WTC11 (cell line): ENCODE data around the gene ANKRD11. TPM values are rescaled to one million over a fixed set of nuclear protein-coding genes. Genes with fewer than 3 reads are reported as not detected.

Experiments
- ATAC-seq: fragments of 200-7000 bp; cut with Tn5 transposase; 2 replicates; pipeline ENCODE4 v1.10.0; 2021; ENCODE audit warnings: mild to moderate bottlenecking, moderate library complexity
- CTCF ChIA-PET: fragments of 300-600 bp; sonication (Branson Sonifier 250); formaldehyde crosslinking; loops from one replicate; lab custom pipeline; 2021; ENCODE audit warnings: antibody characterized with exemption; lab: Charles Lee
- POLR2A ChIA-PET: fragments of 350-600 bp; sonication (Branson Sonifier 250); formaldehyde crosslinking; loops from one replicate; lab custom pipeline; 2021; ENCODE audit warnings: antibody characterized with exemption; lab: Charles Lee
- DNase-seq: peaks from one replicate; pipeline ENCODE4 v3.0.0; 2021; ENCODE audit warnings: low spot score
- H3K27ac Mint-ChIP-seq: 2 replicates; pipeline ENCODE4 v1.8.0; 2021; ENCODE audit warnings: mixed read lengths
- H3K27me3 Mint-ChIP-seq: 2 replicates; pipeline ENCODE4 v1.8.0; 2021; ENCODE audit warnings: low read depth, mild to moderate bottlenecking, moderate library complexity, mixed read lengths
- H3K36me3 Mint-ChIP-seq: 2 replicates; pipeline ENCODE4 v1.8.0; 2021; ENCODE audit warnings: mixed read lengths
- H3K4me1 Mint-ChIP-seq: 2 replicates; pipeline ENCODE4 v1.8.0; 2022; ENCODE audit warnings: mixed read lengths
- H3K4me3 Mint-ChIP-seq: 2 replicates; pipeline ENCODE4 v1.8.0; 2021; ENCODE audit warnings: mild to moderate bottlenecking, moderate library complexity, mixed read lengths
- H3K9me3 Mint-ChIP-seq: 2 replicates; pipeline ENCODE4 v1.8.0; 2021; ENCODE audit warnings: mixed read lengths
- CREB1 ChIP-seq: sonication (generic); formaldehyde crosslinking; IDR thresholded peaks from 2 replicates; pipeline ENCODE4 v1.8.0; 2023; ENCODE audit warnings: mild to moderate bottlenecking, missing genetic modification reagents
- ETV6 ChIP-seq: sonication (generic); formaldehyde crosslinking; IDR thresholded peaks from 2 replicates; pipeline ENCODE4 v1.8.1; 2022; ENCODE audit warnings: mild to moderate bottlenecking, missing genetic modification reagents
- MXD4 ChIP-seq: fragments of 250-450 bp; sonication (Bioruptor Pico); IDR thresholded peaks from 2 replicates; pipeline ENCODE4 v1.8.0; 2021; ENCODE audit warnings: mild to moderate bottlenecking, moderate library complexity, borderline replicate concordance
- MYBL2 ChIP-seq: sonication (generic); formaldehyde crosslinking; IDR thresholded peaks from 2 replicates; pipeline ENCODE4 v1.8.1; 2023; ENCODE audit warnings: mild to moderate bottlenecking, moderate library complexity, missing genetic modification reagents
- NR1H2 ChIP-seq: sonication (generic); formaldehyde crosslinking; IDR thresholded peaks from 2 replicates; pipeline ENCODE4 v1.9.0; 2021; ENCODE audit warnings: mild to moderate bottlenecking, moderate library complexity, missing genetic modification reagents
- PRRX2 ChIP-seq: fragments of 250-450 bp; sonication (Bioruptor Pico); IDR thresholded peaks from 2 replicates; pipeline ENCODE4 v1.8.0; 2021; ENCODE audit warnings: mild to moderate bottlenecking
- SP1 ChIP-seq: sonication (generic); formaldehyde crosslinking; conservative IDR thresholded peaks from 2 replicates; pipeline ENCODE4 v1.8.1; 2022; ENCODE audit warnings: missing genetic modification reagents
- TP53 ChIP-seq: sonication (generic); formaldehyde crosslinking; IDR thresholded peaks from 2 replicates; pipeline ENCODE4 v1.8.1; 2023; ENCODE audit warnings: mild to moderate bottlenecking, missing genetic modification reagents
- ZNF138 ChIP-seq: sonication (generic); formaldehyde crosslinking; conservative IDR thresholded peaks from 2 replicates; pipeline ENCODE4 v1.8.1; 2022; ENCODE audit warnings: mild to moderate bottlenecking, moderate library complexity, missing genetic modification reagents
- ZNF232 ChIP-seq: sonication (generic); formaldehyde crosslinking; IDR thresholded peaks from 2 replicates; pipeline ENCODE4 v1.8.0; 2022; ENCODE audit warnings: mild to moderate bottlenecking, missing genetic modification reagents
- ZNF263 ChIP-seq: sonication (generic); formaldehyde crosslinking; IDR thresholded peaks from 2 replicates; pipeline ENCODE4 v1.8.1; 2022; ENCODE audit warnings: low read depth, mild to moderate bottlenecking, moderate library complexity, missing genetic modification reagents
- ZNF396 ChIP-seq: fragments of 250-450 bp; sonication (Bioruptor Pico); IDR thresholded peaks from 2 replicates; pipeline ENCODE4 v1.8.0; 2021; ENCODE audit warnings: mild to moderate bottlenecking, moderate library complexity, borderline replicate concordance
- ZNF416 ChIP-seq: fragments of 250-450 bp; sonication (Bioruptor Pico); IDR thresholded peaks from 2 replicates; pipeline ENCODE4 v1.9.0; 2021; ENCODE audit warnings: mild to moderate bottlenecking, inconsistent platforms
- total RNA-seq: library from RNA; stranded (reverse); gene quantifications from 3 replicates; pipeline ENCODE4 v1.2.3, GENCODE V29; 2021
- TF ChIP-seq, protein P1 (sequence below): sonication (generic); formaldehyde crosslinking; IDR thresholded peaks from 2 replicates; pipeline ENCODE4 v1.8.1; 2023; ENCODE audit warnings: mild to moderate bottlenecking, missing genetic modification reagents, borderline replicate concordance
- TF ChIP-seq, protein P2 (sequence below): sonication (generic); formaldehyde crosslinking; IDR thresholded peaks from 2 replicates; pipeline ENCODE4 v1.8.0; 2022; ENCODE audit warnings: mild to moderate bottlenecking, missing genetic modification reagents
- TF ChIP-seq, protein P3 (sequence below): fragments of 250-450 bp; sonication (Bioruptor Pico); IDR thresholded peaks from 2 replicates; pipeline ENCODE4 v1.8.0; 2021; ENCODE audit warnings: mild to moderate bottlenecking
- TF ChIP-seq, protein P4 (sequence below): sonication (generic); formaldehyde crosslinking; IDR thresholded peaks from 2 replicates; pipeline ENCODE4 v1.8.1; 2023; ENCODE audit warnings: mild to moderate bottlenecking, missing genetic modification reagents
- TF ChIP-seq, protein P5 (sequence below): fragments of 200-600 bp; IDR thresholded peaks from 2 replicates; pipeline ENCODE4 v1.8.0; 2022; ENCODE audit warnings: antibody characterized with exemption
- TF ChIP-seq, protein P6 (sequence below): sonication (generic); formaldehyde crosslinking; conservative IDR thresholded peaks from 2 replicates; pipeline ENCODE4 v1.8.1; 2023; ENCODE audit warnings: mild to moderate bottlenecking, low read depth, missing genetic modification reagents, moderate library complexity

Gene ANKRD11
- total RNA-seq, 1 experiment from 2014 or later, result 184 TPM

DNA sequence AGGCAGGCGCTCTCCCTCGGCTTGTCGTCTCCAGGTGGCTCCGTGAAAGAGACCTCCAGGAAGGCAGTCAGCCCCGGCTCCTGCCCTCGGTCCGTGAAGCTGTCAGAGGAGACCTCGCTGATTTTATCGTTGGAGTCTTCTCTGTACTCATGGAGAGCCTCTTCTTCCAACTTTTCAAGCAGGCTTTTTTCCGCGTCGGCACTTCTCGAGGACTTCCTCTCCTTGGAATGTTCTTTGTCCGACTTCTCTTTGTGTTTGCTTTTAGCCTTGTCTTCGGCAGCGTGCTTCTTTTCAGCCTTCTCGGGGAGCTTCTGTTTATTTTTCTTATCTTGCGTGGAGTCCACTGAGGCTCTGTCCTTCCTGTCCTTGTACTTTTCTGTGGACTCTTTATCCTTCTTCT lies 207.8 kb downstream of the ANKRD11 start:
- H3K9me3 Mint-ChIP-seq, result no peaks in the 10 kb centered on the region
- ATAC-seq, result no peak
- H3K36me3 Mint-ChIP-seq, result peaks cover 7% of the 10 kb centered on the region
- TF ChIP-seq MXD4, result no peak
- TF ChIP-seq, all 79 proteins: peak for 0
- Mint-ChIP-seq H3K4me1 (no peaks in the 10 kb centered on the region), H3K27me3 (no peaks in the 10 kb centered on the region), H3K4me3 (no peak overlapping the region), H3K27ac (no peak overlapping the region)
- ChIA-PET CTCF (interaction anchor here (1.7 kb wide), 1 partner anchor 11 kb away, joined by 5 read pairs; no protein-coding TSS in a partner anchor), POLR2A (no interaction called here)
- no peak for DNase-seq

DNA sequence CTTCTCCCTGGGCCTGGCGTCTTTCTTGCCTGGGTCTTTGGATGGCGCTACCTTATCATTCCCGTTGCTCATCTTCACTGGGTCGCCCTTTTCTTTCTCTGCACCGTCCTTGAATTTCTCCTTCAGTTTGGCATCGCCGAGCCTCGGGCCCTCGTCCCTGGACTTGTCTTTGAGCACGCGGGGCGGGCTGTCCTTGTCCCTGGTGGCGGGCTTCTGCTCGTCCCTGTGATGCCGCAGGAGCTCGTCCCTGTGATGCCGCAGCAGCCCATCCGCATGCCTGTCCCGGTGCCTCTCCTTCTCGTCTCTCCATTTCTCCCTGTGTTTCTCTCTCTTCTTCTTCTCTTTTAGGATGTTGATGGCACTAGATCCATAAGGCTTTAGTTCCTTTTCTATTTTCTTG lies 208.5 kb downstream of the ANKRD11 start:
- Mint-ChIP-seq H3K9me3 (no peaks in the 10 kb centered on the region), H3K4me1 (no peaks in the 10 kb centered on the region), H3K27ac (no peak overlapping the region), H3K27me3 (no peaks in the 10 kb centered on the region), H3K4me3 (no peak overlapping the region), H3K36me3 (peaks cover 5% of the 10 kb centered on the region)
- CTCF ChIA-PET, result interaction anchor here (1.6 to 1.7 kb wide), 2 partner anchors 12 to 27 kb away, joined by 5 read pairs; no protein-coding TSS in a partner anchor
- POLR2A ChIA-PET, result no interaction called here
- ATAC-seq, result no peak
- TF ChIP-seq TP53 (no peak), PRRX2 (CRISPR knock-in tag) (no peak), ZNF416 (CRISPR knock-in tag) (no peak), MYBL2 (CRISPR knock-in tag) (no peak), ZNF396 (no peak), NR1H2 (no peak)
- TF ChIP-seq, protein P1, sequence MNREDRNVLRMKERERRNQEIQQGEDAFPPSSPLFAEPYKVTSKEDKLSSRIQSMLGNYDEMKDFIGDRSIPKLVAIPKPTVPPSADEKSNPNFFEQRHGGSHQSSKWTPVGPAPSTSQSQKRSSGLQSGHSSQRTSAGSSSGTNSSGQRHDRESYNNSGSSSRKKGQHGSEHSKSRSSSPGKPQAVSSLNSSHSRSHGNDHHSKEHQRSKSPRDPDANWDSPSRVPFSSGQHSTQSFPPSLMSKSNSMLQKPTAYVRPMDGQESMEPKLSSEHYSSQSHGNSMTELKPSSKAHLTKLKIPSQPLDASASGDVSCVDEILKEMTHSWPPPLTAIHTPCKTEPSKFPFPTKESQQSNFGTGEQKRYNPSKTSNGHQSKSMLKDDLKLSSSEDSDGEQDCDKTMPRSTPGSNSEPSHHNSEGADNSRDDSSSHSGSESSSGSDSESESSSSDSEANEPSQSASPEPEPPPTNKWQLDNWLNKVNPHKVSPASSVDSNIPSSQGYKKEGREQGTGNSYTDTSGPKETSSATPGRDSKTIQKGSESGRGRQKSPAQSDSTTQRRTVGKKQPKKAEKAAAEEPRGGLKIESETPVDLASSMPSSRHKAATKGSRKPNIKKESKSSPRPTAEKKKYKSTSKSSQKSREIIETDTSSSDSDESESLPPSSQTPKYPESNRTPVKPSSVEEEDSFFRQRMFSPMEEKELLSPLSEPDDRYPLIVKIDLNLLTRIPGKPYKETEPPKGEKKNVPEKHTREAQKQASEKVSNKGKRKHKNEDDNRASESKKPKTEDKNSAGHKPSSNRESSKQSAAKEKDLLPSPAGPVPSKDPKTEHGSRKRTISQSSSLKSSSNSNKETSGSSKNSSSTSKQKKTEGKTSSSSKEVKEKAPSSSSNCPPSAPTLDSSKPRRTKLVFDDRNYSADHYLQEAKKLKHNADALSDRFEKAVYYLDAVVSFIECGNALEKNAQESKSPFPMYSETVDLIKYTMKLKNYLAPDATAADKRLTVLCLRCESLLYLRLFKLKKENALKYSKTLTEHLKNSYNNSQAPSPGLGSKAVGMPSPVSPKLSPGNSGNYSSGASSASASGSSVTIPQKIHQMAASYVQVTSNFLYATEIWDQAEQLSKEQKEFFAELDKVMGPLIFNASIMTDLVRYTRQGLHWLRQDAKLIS, result no peak
- DNase-seq, result no peak

DNA sequence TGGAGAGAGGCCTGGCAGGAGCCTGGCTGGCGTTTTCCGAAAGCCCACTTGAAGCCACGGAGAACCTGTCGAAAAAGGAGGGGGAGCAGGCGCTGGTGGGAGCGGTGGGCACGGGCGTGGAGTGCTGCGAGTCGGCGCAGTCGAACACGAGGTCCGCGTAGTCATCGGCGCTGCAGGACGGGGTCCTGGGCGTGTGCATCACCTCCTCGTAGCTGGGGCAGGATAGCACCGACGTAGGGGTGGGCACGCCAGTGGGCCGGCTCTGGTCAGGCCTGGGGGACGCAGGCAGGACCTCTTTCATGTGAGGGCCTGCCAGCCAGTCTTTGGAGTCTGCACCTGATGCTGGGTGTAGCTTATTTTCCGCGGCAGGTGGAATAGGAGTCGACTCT lies 209.2 kb downstream of the ANKRD11 start:
- no peaks in the 10 kb centered on the region for H3K4me1 Mint-ChIP-seq
- no peaks in the 10 kb centered on the region for H3K9me3 Mint-ChIP-seq
- CTCF ChIA-PET, result interaction anchor here (1.6 to 1.7 kb wide), 3 partner anchors 8 to 27 kb away, joined by 4 to 5 read pairs (median 5); no protein-coding TSS in a partner anchor
- H3K36me3 Mint-ChIP-seq, result peaks cover 2% of the 10 kb centered on the region; the same call in 1 of the 2 replicates
- ATAC-seq, result no peak
- no peak for DNase-seq
- no peak overlapping the region; the same call in 1 of the 2 replicates for H3K27ac Mint-ChIP-seq
- POLR2A ChIA-PET, result no interaction called here
- H3K4me3 Mint-ChIP-seq, result no peak overlapping the region
- H3K27me3 Mint-ChIP-seq, result no peaks in the 10 kb centered on the region
- TF ChIP-seq ETV6 (CRISPR knock-in tag), result no peak
- TF ChIP-seq, protein P2, sequence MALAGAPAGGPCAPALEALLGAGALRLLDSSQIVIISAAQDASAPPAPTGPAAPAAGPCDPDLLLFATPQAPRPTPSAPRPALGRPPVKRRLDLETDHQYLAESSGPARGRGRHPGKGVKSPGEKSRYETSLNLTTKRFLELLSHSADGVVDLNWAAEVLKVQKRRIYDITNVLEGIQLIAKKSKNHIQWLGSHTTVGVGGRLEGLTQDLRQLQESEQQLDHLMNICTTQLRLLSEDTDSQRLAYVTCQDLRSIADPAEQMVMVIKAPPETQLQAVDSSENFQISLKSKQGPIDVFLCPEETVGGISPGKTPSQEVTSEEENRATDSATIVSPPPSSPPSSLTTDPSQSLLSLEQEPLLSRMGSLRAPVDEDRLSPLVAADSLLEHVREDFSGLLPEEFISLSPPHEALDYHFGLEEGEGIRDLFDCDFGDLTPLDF (CRISPR knock-in tag), result no peak
- TF ChIP-seq, protein P3, sequence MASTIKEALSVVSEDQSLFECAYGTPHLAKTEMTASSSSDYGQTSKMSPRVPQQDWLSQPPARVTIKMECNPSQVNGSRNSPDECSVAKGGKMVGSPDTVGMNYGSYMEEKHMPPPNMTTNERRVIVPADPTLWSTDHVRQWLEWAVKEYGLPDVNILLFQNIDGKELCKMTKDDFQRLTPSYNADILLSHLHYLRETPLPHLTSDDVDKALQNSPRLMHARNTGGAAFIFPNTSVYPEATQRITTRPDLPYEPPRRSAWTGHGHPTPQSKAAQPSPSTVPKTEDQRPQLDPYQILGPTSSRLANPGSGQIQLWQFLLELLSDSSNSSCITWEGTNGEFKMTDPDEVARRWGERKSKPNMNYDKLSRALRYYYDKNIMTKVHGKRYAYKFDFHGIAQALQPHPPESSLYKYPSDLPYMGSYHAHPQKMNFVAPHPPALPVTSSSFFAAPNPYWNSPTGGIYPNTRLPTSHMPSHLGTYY (CRISPR knock-in tag), result no peak
- TF ChIP-seq CREB1, result no peak
- TF ChIP-seq ZNF138 (CRISPR knock-in tag), result no peak
- TF ChIP-seq, protein P4, sequence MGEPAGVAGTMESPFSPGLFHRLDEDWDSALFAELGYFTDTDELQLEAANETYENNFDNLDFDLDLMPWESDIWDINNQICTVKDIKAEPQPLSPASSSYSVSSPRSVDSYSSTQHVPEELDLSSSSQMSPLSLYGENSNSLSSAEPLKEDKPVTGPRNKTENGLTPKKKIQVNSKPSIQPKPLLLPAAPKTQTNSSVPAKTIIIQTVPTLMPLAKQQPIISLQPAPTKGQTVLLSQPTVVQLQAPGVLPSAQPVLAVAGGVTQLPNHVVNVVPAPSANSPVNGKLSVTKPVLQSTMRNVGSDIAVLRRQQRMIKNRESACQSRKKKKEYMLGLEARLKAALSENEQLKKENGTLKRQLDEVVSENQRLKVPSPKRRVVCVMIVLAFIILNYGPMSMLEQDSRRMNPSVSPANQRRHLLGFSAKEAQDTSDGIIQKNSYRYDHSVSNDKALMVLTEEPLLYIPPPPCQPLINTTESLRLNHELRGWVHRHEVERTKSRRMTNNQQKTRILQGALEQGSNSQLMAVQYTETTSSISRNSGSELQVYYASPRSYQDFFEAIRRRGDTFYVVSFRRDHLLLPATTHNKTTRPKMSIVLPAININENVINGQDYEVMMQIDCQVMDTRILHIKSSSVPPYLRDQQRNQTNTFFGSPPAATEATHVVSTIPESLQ (CRISPR knock-in tag), result no peak
- TF ChIP-seq, protein P5, sequence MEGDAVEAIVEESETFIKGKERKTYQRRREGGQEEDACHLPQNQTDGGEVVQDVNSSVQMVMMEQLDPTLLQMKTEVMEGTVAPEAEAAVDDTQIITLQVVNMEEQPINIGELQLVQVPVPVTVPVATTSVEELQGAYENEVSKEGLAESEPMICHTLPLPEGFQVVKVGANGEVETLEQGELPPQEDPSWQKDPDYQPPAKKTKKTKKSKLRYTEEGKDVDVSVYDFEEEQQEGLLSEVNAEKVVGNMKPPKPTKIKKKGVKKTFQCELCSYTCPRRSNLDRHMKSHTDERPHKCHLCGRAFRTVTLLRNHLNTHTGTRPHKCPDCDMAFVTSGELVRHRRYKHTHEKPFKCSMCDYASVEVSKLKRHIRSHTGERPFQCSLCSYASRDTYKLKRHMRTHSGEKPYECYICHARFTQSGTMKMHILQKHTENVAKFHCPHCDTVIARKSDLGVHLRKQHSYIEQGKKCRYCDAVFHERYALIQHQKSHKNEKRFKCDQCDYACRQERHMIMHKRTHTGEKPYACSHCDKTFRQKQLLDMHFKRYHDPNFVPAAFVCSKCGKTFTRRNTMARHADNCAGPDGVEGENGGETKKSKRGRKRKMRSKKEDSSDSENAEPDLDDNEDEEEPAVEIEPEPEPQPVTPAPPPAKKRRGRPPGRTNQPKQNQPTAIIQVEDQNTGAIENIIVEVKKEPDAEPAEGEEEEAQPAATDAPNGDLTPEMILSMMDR, result no peak
- TF ChIP-seq, protein P6, sequence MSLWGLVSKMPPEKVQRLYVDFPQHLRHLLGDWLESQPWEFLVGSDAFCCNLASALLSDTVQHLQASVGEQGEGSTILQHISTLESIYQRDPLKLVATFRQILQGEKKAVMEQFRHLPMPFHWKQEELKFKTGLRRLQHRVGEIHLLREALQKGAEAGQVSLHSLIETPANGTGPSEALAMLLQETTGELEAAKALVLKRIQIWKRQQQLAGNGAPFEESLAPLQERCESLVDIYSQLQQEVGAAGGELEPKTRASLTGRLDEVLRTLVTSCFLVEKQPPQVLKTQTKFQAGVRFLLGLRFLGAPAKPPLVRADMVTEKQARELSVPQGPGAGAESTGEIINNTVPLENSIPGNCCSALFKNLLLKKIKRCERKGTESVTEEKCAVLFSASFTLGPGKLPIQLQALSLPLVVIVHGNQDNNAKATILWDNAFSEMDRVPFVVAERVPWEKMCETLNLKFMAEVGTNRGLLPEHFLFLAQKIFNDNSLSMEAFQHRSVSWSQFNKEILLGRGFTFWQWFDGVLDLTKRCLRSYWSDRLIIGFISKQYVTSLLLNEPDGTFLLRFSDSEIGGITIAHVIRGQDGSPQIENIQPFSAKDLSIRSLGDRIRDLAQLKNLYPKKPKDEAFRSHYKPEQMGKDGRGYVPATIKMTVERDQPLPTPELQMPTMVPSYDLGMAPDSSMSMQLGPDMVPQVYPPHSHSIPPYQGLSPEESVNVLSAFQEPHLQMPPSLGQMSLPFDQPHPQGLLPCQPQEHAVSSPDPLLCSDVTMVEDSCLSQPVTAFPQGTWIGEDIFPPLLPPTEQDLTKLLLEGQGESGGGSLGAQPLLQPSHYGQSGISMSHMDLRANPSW, result no peak
- no peak for TF ChIP-seq SP1 (CRISPR knock-in tag)
- no peak for TF ChIP-seq MYBL2 (CRISPR knock-in tag)
- TF ChIP-seq ZNF263 (CRISPR knock-in tag), result no peak
- TF ChIP-seq ZNF232, result no peak
